ENCODE data around the gene PASK. TPM values are rescaled to one million over a fixed set of nuclear protein-coding genes. Genes with fewer than 3 reads are reported as not detected.
"Not testable (repeated sequence)": the region's sequence is repeated elsewhere in the genome, so short reads cannot be mapped to it uniquely, and the experiment has no call there.

PASK gene
- total and polyA plus RNA-seq, 2 donors (not counting 1 experiment from before 2014, with no cell fraction given), result 1.0 to 1.5 TPM

DNA sequence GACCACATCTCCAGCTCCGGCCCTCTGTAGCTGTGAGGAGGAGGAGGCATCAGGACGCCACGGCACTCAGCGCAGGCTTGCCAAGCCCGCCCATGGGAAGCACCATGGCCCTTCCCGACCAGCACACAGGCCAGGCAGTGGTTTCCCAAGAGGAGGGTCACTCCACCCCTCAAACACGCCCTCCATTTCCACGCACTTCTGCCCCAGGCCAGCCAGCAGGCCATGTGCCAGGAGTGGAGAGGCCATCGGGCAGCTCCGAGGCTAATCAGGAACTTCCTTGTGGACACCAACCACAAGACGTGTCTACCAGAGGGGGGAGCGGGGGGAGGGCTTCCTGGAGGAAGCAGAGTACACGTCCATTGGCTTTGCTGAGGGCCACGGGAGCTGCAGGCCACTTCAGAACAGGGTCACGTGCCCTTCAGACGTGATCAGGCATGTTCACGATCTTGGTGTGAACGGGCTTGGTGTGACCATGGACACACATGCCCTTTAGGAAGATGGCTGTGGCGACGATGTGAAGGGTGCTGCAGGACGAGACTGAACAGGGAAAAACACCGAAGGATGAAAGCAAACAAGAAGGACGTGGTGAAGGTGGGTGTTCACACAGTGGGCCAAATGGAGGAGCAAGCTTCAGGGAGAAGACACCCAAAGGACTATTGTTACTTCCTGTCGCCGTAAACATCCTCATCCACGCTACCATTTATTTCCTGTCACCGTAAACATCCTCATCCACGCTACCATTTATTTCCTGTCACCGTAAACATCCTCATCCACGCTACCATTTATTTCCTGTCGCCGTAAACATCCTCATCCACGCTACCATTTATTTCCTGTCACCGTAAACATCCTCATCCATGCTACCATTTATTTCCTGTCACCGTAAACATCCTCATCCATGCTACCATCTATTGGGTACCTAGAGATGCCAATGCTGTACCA, 40.7 kb downstream of the PASK start:
- no peak overlapping the region for H3K9ac ChIP-seq (ENCODE audit: insufficient read depth, low read length)
- H3K4me3 ChIP-seq (replicated peaks in 1 of 4; ENCODE audit: control extremely low read depth in 1 of 4, insufficient read depth in 1 of 4, low read depth in 3 of 4, low read length in 4 of 4), result no peak overlapping the region
- H3K79me2 ChIP-seq (ENCODE audit: control insufficient read depth, insufficient read depth, low read length), result no peaks in the 10 kb centered on the region
- H4K20me1 ChIP-seq (ENCODE audit: control insufficient read depth, extremely low read depth, insufficient read depth, low read length), result no peaks in the 10 kb centered on the region
- no peaks in the 10 kb centered on the region for H3K27me3 ChIP-seq (ENCODE audit: control insufficient read depth, insufficient read depth, low read length)
- H3K4me1 ChIP-seq (ENCODE audit: control insufficient read depth, extremely low read depth, insufficient read depth, low read length), result no peaks in the 10 kb centered on the region
- TF ChIP-seq, protein P1, sequence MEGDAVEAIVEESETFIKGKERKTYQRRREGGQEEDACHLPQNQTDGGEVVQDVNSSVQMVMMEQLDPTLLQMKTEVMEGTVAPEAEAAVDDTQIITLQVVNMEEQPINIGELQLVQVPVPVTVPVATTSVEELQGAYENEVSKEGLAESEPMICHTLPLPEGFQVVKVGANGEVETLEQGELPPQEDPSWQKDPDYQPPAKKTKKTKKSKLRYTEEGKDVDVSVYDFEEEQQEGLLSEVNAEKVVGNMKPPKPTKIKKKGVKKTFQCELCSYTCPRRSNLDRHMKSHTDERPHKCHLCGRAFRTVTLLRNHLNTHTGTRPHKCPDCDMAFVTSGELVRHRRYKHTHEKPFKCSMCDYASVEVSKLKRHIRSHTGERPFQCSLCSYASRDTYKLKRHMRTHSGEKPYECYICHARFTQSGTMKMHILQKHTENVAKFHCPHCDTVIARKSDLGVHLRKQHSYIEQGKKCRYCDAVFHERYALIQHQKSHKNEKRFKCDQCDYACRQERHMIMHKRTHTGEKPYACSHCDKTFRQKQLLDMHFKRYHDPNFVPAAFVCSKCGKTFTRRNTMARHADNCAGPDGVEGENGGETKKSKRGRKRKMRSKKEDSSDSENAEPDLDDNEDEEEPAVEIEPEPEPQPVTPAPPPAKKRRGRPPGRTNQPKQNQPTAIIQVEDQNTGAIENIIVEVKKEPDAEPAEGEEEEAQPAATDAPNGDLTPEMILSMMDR (conservative IDR thresholded peaks at IDR 0.05 in 1 of 2, IDR thresholded peaks at IDR 0.05 in 1 of 2; ENCODE audit: low read depth in 1 of 2, low read length in 2 of 2), result no peak
- TF ChIP-seq EZH2 (IDR thresholded peaks at IDR 0.05; ENCODE audit: low read length, missing control alignments), result no peak
- H3K36me3 ChIP-seq (ENCODE audit: control insufficient read depth, insufficient read depth, low read length), result no peaks in the 10 kb centered on the region
- no peak overlapping the region for H2AFZ ChIP-seq (ENCODE audit: low read length)
- H3K4me2 ChIP-seq (ENCODE audit: extremely low read depth, insufficient read depth, low read length), result no peak overlapping the region
- no peaks in the 10 kb centered on the region for H3K9me3 ChIP-seq (ENCODE audit: control insufficient read depth, insufficient read depth, low read depth, low read length)
- no peak for DNase-seq (ENCODE audit: low read depth in 2 of 2)
- H3K27ac ChIP-seq (ENCODE audit: insufficient read depth, low read length), result no peak overlapping the region

DNA sequence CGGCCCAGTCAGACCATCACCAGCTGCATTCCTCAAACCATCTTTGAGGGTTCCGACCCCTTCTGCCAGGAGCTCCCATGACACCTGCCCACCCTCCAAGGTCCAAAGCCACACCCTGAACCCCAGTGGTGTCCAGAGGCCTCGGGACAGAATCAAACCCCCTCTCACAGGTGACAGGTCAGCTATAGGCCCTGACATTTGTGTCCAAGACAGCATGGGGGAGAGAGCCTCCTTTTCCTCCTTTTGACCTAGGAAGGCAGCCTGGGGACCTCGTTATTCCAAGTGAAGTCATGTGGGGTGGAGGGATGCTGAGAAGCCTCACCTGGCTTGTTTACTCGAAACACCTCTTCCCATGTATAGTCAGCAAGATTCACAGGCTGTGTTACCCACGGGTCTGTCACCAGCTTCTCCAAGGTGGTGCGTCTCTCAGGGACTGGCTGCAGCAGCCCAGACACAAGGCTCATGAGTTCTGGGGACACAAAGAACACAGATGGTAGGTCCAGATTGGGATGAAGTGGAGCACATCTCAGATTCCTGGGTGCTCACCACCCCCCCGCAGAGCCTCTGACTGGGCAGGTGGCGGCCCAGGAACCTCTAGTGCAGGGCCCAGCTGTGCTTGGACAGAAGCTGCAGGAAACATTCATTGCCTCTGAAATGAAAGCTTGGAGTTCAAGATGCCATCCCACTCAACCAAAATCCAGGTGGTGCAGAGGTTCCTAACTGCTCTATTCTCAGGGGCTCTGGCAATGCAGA, 42.1 kb downstream of the PASK start:
- H3K79me2 ChIP-seq (ENCODE audit: control insufficient read depth, insufficient read depth, low read length), result no peaks in the 10 kb centered on the region
- H3K36me3 ChIP-seq (ENCODE audit: control insufficient read depth, insufficient read depth, low read length), result no peaks in the 10 kb centered on the region
- no peak overlapping the region for H3K9ac ChIP-seq (ENCODE audit: insufficient read depth, low read length)
- H2AFZ ChIP-seq (ENCODE audit: low read length), result no peak overlapping the region
- H3K27ac ChIP-seq (ENCODE audit: insufficient read depth, low read length), result no peak overlapping the region
- H3K4me1 ChIP-seq (ENCODE audit: control insufficient read depth, extremely low read depth, insufficient read depth, low read length), result no peaks in the 10 kb centered on the region
- no peak overlapping the region for H3K4me2 ChIP-seq (ENCODE audit: extremely low read depth, insufficient read depth, low read length)
- TF ChIP-seq EZH2 (IDR thresholded peaks at IDR 0.05; ENCODE audit: low read length, missing control alignments), result no peak
- TF ChIP-seq, protein P1 (conservative IDR thresholded peaks at IDR 0.05 in 1 of 2, IDR thresholded peaks at IDR 0.05 in 1 of 2; ENCODE audit: low read depth in 1 of 2, low read length in 2 of 2), result no peak
- no peak for DNase-seq (ENCODE audit: low read depth in 2 of 2)
- H4K20me1 ChIP-seq (ENCODE audit: control insufficient read depth, extremely low read depth, insufficient read depth, low read length), result no peaks in the 10 kb centered on the region
- H3K27me3 ChIP-seq (ENCODE audit: control insufficient read depth, insufficient read depth, low read length), result no peaks in the 10 kb centered on the region
- H3K4me3 ChIP-seq (replicated peaks in 1 of 4; ENCODE audit: control extremely low read depth in 1 of 4, insufficient read depth in 1 of 4, low read depth in 3 of 4, low read length in 4 of 4), result no peak overlapping the region
- no peaks in the 10 kb centered on the region for H3K9me3 ChIP-seq (ENCODE audit: control insufficient read depth, insufficient read depth, low read depth, low read length)

DNA sequence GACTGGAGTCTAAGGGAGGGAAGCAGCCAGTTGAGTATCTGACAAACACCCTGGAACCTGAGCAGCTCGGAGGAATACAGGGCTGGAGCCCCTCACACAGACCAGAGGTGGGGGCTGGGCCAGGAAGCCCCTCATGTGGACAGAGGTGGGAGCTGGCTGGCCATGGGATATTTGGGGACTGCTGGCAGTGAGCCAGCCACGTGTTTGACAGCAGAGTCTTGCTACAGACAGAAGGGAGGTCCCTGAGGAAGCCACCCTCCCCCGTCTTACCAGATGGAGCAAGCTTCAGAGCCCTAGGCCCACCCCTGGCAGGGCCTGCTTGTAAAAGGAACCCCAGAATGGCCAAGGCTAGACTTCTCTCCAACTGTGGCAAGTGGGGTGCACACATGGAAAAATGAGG, 43.6 kb downstream of the PASK start:
- Histone ChIP-seq H3K4me2 (ENCODE audit: extremely low read depth, insufficient read depth, low read length) (no peak overlapping the region), H3K9me3 (ENCODE audit: control insufficient read depth, insufficient read depth, low read depth, low read length) (no peaks in the 10 kb centered on the region), H3K9ac (ENCODE audit: insufficient read depth, low read length) (no peak overlapping the region), H2AFZ (ENCODE audit: low read length) (no peak overlapping the region), H3K79me2 (ENCODE audit: control insufficient read depth, insufficient read depth, low read length) (peaks cover 11% of the 10 kb centered on the region), H3K27me3 (ENCODE audit: control insufficient read depth, insufficient read depth, low read length) (no peaks in the 10 kb centered on the region), H4K20me1 (ENCODE audit: control insufficient read depth, extremely low read depth, insufficient read depth, low read length) (no peaks in the 10 kb centered on the region), H3K27ac (ENCODE audit: insufficient read depth, low read length) (no peak overlapping the region), H3K4me1 (ENCODE audit: control insufficient read depth, extremely low read depth, insufficient read depth, low read length) (no peaks in the 10 kb centered on the region), H3K36me3 (ENCODE audit: control insufficient read depth, insufficient read depth, low read length) (no peaks in the 10 kb centered on the region), H3K4me3 (replicated peaks in 1 of 4; ENCODE audit: control extremely low read depth in 1 of 4, insufficient read depth in 1 of 4, low read depth in 3 of 4, low read length in 4 of 4) (no peak overlapping the region)
- no peak for TF ChIP-seq EZH2 (IDR thresholded peaks at IDR 0.05; ENCODE audit: low read length, missing control alignments)
- TF ChIP-seq, protein P1 (conservative IDR thresholded peaks at IDR 0.05 in 1 of 2, IDR thresholded peaks at IDR 0.05 in 1 of 2; ENCODE audit: low read depth in 1 of 2, low read length in 2 of 2), result no peak
- no peak for DNase-seq (ENCODE audit: low read depth in 2 of 2)

DNA sequence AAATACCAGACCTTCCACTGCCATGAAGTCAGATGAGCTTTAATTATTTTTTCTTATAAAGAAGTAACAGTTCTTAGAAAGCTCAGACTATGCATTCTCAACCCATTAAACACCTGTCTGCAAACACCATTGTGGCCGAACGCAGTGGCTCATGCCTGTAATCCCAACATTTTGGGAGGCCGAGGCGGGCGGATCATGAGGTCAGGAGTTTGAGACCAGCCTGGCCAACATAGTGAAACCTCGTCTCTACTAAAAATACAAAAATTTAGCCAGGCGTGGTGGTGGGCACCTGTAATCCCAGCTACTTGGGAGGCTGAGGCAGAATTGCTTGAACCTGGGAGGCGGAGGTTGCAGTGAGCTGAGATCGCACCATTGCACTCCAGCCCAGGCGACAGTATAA, 44.7 kb downstream of the PASK start:
- not testable (repeated sequence) for H3K4me1 ChIP-seq (ENCODE audit: control insufficient read depth, extremely low read depth, insufficient read depth, low read length); H3K36me3 ChIP-seq (ENCODE audit: control insufficient read depth, insufficient read depth, low read length); H3K4me2 ChIP-seq (ENCODE audit: extremely low read depth, insufficient read depth, low read length); H3K4me3 ChIP-seq (replicated peaks in 1 of 4; ENCODE audit: control extremely low read depth in 1 of 4, insufficient read depth in 1 of 4, low read depth in 3 of 4, low read length in 4 of 4); H2AFZ ChIP-seq (ENCODE audit: low read length); H4K20me1 ChIP-seq (ENCODE audit: control insufficient read depth, extremely low read depth, insufficient read depth, low read length); H3K27ac ChIP-seq (ENCODE audit: insufficient read depth, low read length); H3K27me3 ChIP-seq (ENCODE audit: control insufficient read depth, insufficient read depth, low read length); H3K9ac ChIP-seq (ENCODE audit: insufficient read depth, low read length); H3K9me3 ChIP-seq (ENCODE audit: control insufficient read depth, insufficient read depth, low read depth, low read length); DNase-seq (ENCODE audit: low read depth in 2 of 2)
- H3K79me2 ChIP-seq (ENCODE audit: control insufficient read depth, insufficient read depth, low read length), result peaks cover 16% of the 10 kb centered on the region
